B cell (primary cell): Measurements from ENCODE around the gene OTOR.

ENCODE experiments used
- EZH2 ChIP-seq: IDR thresholded peaks from 2 replicates; pipeline ENCODE4 v1.6.1; 2012; ENCODE audit warnings: borderline replicate concordance, low read depth, mild to moderate bottlenecking, moderate library complexity, low read length; ENCODE audit not compliant: insufficient read depth, poor library complexity, severe bottlenecking
- TF ChIP-seq, protein P1 (sequence below): fragments of 200-600 bp; IDR thresholded peaks from one replicate; pipeline ENCODE4 v1.8.0; 2022; ENCODE audit warnings: antibody characterized with exemption, mild to moderate bottlenecking

GRCh38 chr20:16708602-16709001 lies 39.6 kb upstream of the OTOR start:
- TF ChIP-seq, protein P1, sequence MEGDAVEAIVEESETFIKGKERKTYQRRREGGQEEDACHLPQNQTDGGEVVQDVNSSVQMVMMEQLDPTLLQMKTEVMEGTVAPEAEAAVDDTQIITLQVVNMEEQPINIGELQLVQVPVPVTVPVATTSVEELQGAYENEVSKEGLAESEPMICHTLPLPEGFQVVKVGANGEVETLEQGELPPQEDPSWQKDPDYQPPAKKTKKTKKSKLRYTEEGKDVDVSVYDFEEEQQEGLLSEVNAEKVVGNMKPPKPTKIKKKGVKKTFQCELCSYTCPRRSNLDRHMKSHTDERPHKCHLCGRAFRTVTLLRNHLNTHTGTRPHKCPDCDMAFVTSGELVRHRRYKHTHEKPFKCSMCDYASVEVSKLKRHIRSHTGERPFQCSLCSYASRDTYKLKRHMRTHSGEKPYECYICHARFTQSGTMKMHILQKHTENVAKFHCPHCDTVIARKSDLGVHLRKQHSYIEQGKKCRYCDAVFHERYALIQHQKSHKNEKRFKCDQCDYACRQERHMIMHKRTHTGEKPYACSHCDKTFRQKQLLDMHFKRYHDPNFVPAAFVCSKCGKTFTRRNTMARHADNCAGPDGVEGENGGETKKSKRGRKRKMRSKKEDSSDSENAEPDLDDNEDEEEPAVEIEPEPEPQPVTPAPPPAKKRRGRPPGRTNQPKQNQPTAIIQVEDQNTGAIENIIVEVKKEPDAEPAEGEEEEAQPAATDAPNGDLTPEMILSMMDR: no peak
- no peak for TF ChIP-seq EZH2
